H1 (cell line): ENCODE data around the gene FAM13C. TPM values are rescaled to one million over a fixed set of nuclear protein-coding genes. Genes with fewer than 3 reads are reported as not detected.

Experiments
- CTCF ChIA-PET: fragments of 300-600 bp; sonication (Branson Sonifier 250); formaldehyde crosslinking; loops from one replicate; lab custom pipeline; 2021; ENCODE audit not compliant: partially characterized antibody; lab: Charles Lee
- POLR2A ChIA-PET: fragments of 300-600 bp; sonication (Branson Sonifier 250); formaldehyde crosslinking; loops from one replicate; lab custom pipeline; 2021; ENCODE audit warnings: inconsistent platforms; ENCODE audit not compliant: partially characterized antibody; lab: Charles Lee
- DNase-seq, 2 experiments: peaks; one replicate each; pipeline versions ENCODE4 v3.0.0 to v3.0.0-alpha.2; 2010 to 2022; ENCODE audit warnings: low spot score in 2 of 2, low read depth in 1 of 2, mixed read lengths in 1 of 2
- FAIRE-seq: peaks from 2 replicates; lab custom pipeline; 2011; peaks lifted over from hg19 to GRCh38; lab: Jason Lieb, UNC
- H2AFZ ChIP-seq: 2 replicates; pipeline ENCODE4 v1.8.1; 2012; ENCODE audit warnings: low read length, inconsistent platforms
- H2AK5ac ChIP-seq: 2 replicates; pipeline ENCODE4 v1.6.1; 2013; ENCODE audit warnings: low read depth, low read length
- H2BK120ac ChIP-seq: replicated peaks from 2 replicates; pipeline ENCODE3; 2013; ENCODE audit warnings: low read depth, low read length, inconsistent platforms
- H2BK12ac ChIP-seq: 2 replicates; pipeline ENCODE4 v1.6.1; 2013; ENCODE audit warnings: low read depth, low read length
- H2BK15ac ChIP-seq: 2 replicates; pipeline ENCODE4 v1.6.1; 2013; ENCODE audit warnings: low read length
- H2BK20ac ChIP-seq: 2 replicates; pipeline ENCODE4 v1.6.1; 2013; ENCODE audit warnings: low read length
- H2BK5ac ChIP-seq: 2 replicates; pipeline ENCODE4 v1.6.1; 2013; ENCODE audit warnings: low read depth, low read length
- H3K14ac ChIP-seq: 2 replicates; pipeline ENCODE4 v1.6.1; 2013; ENCODE audit warnings: inconsistent platforms; ENCODE audit not compliant: insufficient read length
- H3K18ac ChIP-seq: 2 replicates; pipeline ENCODE4 v1.6.1; 2013; ENCODE audit warnings: low read length; ENCODE audit errors: extremely low read depth
- H3K23ac ChIP-seq: 2 replicates; pipeline ENCODE4 v1.6.1; 2013; ENCODE audit warnings: inconsistent platforms; ENCODE audit not compliant: insufficient read length
- H3K23me2 ChIP-seq: 2 replicates; pipeline ENCODE4 v1.6.1; 2013; ENCODE audit warnings: low read depth, low read length
- H3K27ac ChIP-seq: 2 replicates; pipeline ENCODE4 v1.6.1; 2011; ENCODE audit warnings: low read depth, low read length, inconsistent platforms
- H3K27me3 ChIP-seq, 4 experiments: replicated peaks in 1 of 4; 1 replicate in 1 of 4; 2 replicates in 3 of 4; pipeline versions ENCODE4 v1.6.1 to v1.8.1; 2011 to 2013; ENCODE audit warnings: low read length in 3 of 4, mild to moderate bottlenecking in 3 of 4, inconsistent platforms in 2 of 4, mixed read lengths in 2 of 4, moderate library complexity in 1 of 4; ENCODE audit not compliant: control insufficient read depth in 3 of 4, insufficient read depth in 3 of 4; ENCODE audit errors: extremely low read depth in 1 of 4
- H3K36me3 ChIP-seq, 4 experiments: 2 replicates each; pipeline versions ENCODE4 v1.6.1 to v1.8.1; 2011 to 2013; ENCODE audit warnings: mild to moderate bottlenecking in 4 of 4, low read length in 3 of 4, moderate library complexity in 2 of 4, control low read depth in 1 of 4, inconsistent platforms in 1 of 4; ENCODE audit not compliant: insufficient read depth in 4 of 4, control insufficient read depth in 2 of 4
- H3K4ac ChIP-seq: replicated peaks from 2 replicates; pipeline ENCODE3; 2013; ENCODE audit warnings: low read length, low read depth, mixed read lengths, inconsistent platforms; ENCODE audit not compliant: insufficient read length
- H3K4me1 ChIP-seq, 4 experiments: replicated peaks in 1 of 4; 1 replicate in 1 of 4; 2 replicates in 3 of 4; pipeline versions ENCODE4 v1.6.1 to v1.8.1; 2011 to 2013; ENCODE audit warnings: low read length in 3 of 4, inconsistent platforms in 2 of 4, mixed read lengths in 1 of 4; ENCODE audit not compliant: insufficient read depth in 4 of 4, control insufficient read depth in 3 of 4
- H3K4me2 ChIP-seq, 2 experiments: 2 replicates each; pipeline versions ENCODE4 v1.6.1 to v1.8.1; 2011 to 2013; ENCODE audit warnings: low read depth in 2 of 2, low read length in 2 of 2, control low read depth in 1 of 2, inconsistent platforms in 1 of 2, mild to moderate bottlenecking in 1 of 2; ENCODE audit not compliant: insufficient read depth in 1 of 2
- H3K4me3 ChIP-seq, 4 experiments: fragments of 200-600, 300-600 bp in 1 of 4; sonication (generic), shearing (Covaris generic), sonication (Bioruptor Twin) in 1 of 4; 2 replicates each; pipeline versions ENCODE4 v1.5.1 to v1.8.1; 2011 to 2016; ENCODE audit warnings: low read length in 4 of 4, low read depth in 3 of 4, control low read depth in 2 of 4, inconsistent platforms in 2 of 4, mild to moderate bottlenecking in 2 of 4, mixed read lengths in 1 of 4, moderate library complexity in 1 of 4; ENCODE audit not compliant: insufficient read depth in 2 of 4; ENCODE audit errors: extremely low read depth in 1 of 4
- H3K56ac ChIP-seq: replicated peaks from 2 replicates; pipeline ENCODE3; 2013; ENCODE audit warnings: low read depth, mild to moderate bottlenecking, mixed read lengths, low read length, inconsistent platforms; ENCODE audit not compliant: insufficient read length
- H3K79me1 ChIP-seq: 2 replicates; pipeline ENCODE4 v1.6.1; 2013; ENCODE audit warnings: low read depth, low read length, control low read depth
- H3K79me2 ChIP-seq, 2 experiments: 2 replicates each; pipeline versions ENCODE4 v1.6.1 to v1.8.1; 2012 to 2013; ENCODE audit warnings: low read length in 2 of 2, mild to moderate bottlenecking in 2 of 2, inconsistent platforms in 1 of 2; ENCODE audit not compliant: insufficient read depth in 2 of 2, control insufficient read depth in 1 of 2
- H3K9ac ChIP-seq, 4 experiments: replicated peaks in 1 of 4; 1 replicate in 1 of 4; 2 replicates in 3 of 4; pipeline versions ENCODE4 v1.6.1 to v1.8.1; 2011 to 2013; ENCODE audit warnings: low read depth in 3 of 4, low read length in 3 of 4, control low read depth in 2 of 4, mild to moderate bottlenecking in 2 of 4, moderate library complexity in 2 of 4, inconsistent platforms in 1 of 4; ENCODE audit errors: extremely low read depth in 1 of 4
- H3K9me3 ChIP-seq, 2 experiments: 2 replicates each; pipeline versions ENCODE4 v1.6.1 to v1.8.1; 2012 to 2013; ENCODE audit warnings: mild to moderate bottlenecking in 2 of 2, moderate library complexity in 2 of 2, control low read depth in 1 of 2, inconsistent platforms in 1 of 2, low read depth in 1 of 2, low read length in 1 of 2, mixed read lengths in 1 of 2; ENCODE audit not compliant: insufficient read depth in 2 of 2
- H4K20me1 ChIP-seq, 2 experiments: replicated peaks in 1 of 2; 2 replicates each; pipeline versions ENCODE3 to v1.8.1; 2011 to 2013; ENCODE audit warnings: inconsistent platforms in 2 of 2, low read length in 2 of 2, mild to moderate bottlenecking in 1 of 2; ENCODE audit not compliant: insufficient read depth in 2 of 2, control insufficient read depth in 1 of 2
- H4K5ac ChIP-seq: 2 replicates; pipeline ENCODE4 v1.6.1; 2013; ENCODE audit warnings: low read length, low read depth, mixed read lengths, inconsistent platforms; ENCODE audit not compliant: insufficient read length
- H4K8ac ChIP-seq: 2 replicates; pipeline ENCODE4 v1.8.0; 2013; ENCODE audit warnings: mild to moderate bottlenecking, moderate library complexity, low read length, inconsistent platforms; ENCODE audit not compliant: insufficient read depth; ENCODE audit errors: extremely low read depth
- H4K91ac ChIP-seq: replicated peaks from 2 replicates; pipeline ENCODE3; 2013; ENCODE audit warnings: low read length, mixed read lengths, inconsistent platforms; ENCODE audit not compliant: insufficient read length
- CBX5 ChIP-seq: fragments of 300-800, 300-1000 bp; sonication (generic); IDR thresholded peaks from 2 replicates; pipeline ENCODE4 v1.7.1; 2016; ENCODE audit warnings: antibody characterized with exemption, low read length, low read depth
- CBX8 ChIP-seq: fragments of 300-800, 300-1000 bp; sonication (generic); IDR thresholded peaks from 2 replicates; pipeline ENCODE4 v1.7.1; 2016; ENCODE audit warnings: low read depth, low read length, borderline replicate concordance
- CHD1 ChIP-seq: IDR thresholded peaks from 2 replicates; pipeline ENCODE4 v1.6.1; 2012; ENCODE audit warnings: low read depth, low read length, improper control_type of control experiment
- CREB1 ChIP-seq: IDR thresholded peaks from 2 replicates; pipeline ENCODE4 v1.6.1; 2012; ENCODE audit warnings: inconsistent platforms
- HDAC6 ChIP-seq: IDR thresholded peaks from one replicate; pipeline ENCODE4 v1.7.1; 2012; ENCODE audit warnings: low read depth, mild to moderate bottlenecking, inconsistent platforms, low read length, moderate library complexity
- KDM4A ChIP-seq: IDR thresholded peaks from one replicate; pipeline ENCODE4 v1.7.1; 2012; ENCODE audit warnings: low read depth, mild to moderate bottlenecking, moderate library complexity, low read length, inconsistent platforms; ENCODE audit not compliant: severe bottlenecking
- NANOG ChIP-seq: IDR thresholded peaks from 2 replicates; pipeline ENCODE4 v1.6.1; 2011; ENCODE audit warnings: low read length, low read depth, mild to moderate bottlenecking, inconsistent platforms; ENCODE audit not compliant: insufficient read depth, poor library complexity, severe bottlenecking
- POLR2AphosphoS5 ChIP-seq: IDR thresholded peaks from 2 replicates; pipeline ENCODE4 v1.6.1; 2011; ENCODE audit warnings: low read depth, low read length
- RNF2 ChIP-seq: fragments of 200-900, 300-1000 bp; sonication (generic); IDR thresholded peaks from 2 replicates; pipeline ENCODE4 v1.7.1; 2016; ENCODE audit warnings: borderline replicate concordance, low read depth, mild to moderate bottlenecking, antibody characterized with exemption, low read length; ENCODE audit not compliant: poor library complexity, severe bottlenecking; ENCODE audit errors: missing control alignments
- WGBS, 2 experiments: shearing (Covaris generic) in 1 of 2; methylation state at CpG; one replicate each; pipeline versions ENCODE4 v1.1.6 to v1.1.7; 2013 to 2015; ENCODE audit warnings: low lambda C conversion rate in 2 of 2, mixed read lengths in 2 of 2, inconsistent platforms in 1 of 2, low coverage in 1 of 2, missing lambda C conversion rate in 1 of 2; ENCODE audit not compliant: insufficient replicate concordance in 2 of 2, insufficient coverage in 1 of 2, insufficient read length in 1 of 2; ENCODE audit errors: extremely low coverage in 1 of 2, missing lambda C conversion rate in 1 of 2; 5-methylcytosine and 5-hydroxymethylcytosine counted together
- polyA plus RNA-seq, 7 experiments: library from polyadenylated mRNA; depleted of rRNA in 3 of 7; stranded (reverse) in 5 of 7; unstranded in 2 of 7; fragments of >200 nt in 5 of 7; fragments of 200-250 nt in 2 of 7; gene quantifications; 1 replicate in 5 of 7; 2 replicates in 1 of 7; 4 replicates in 1 of 7; pipeline versions ENCODE4 v1.2.1 to v1.2.3, GENCODE V29; 2011 to 2013; ENCODE audit warnings: missing spikeins in 2 of 7, mixed read lengths in 2 of 7
- total RNA-seq: library from RNA; stranded (reverse); fragmentation: NEBNext Ultra II Directional; extraction: Animal tissue kit (Norgen Biotek cat#: 25700); gene quantifications from 2 replicates; pipeline ENCODE4 v1.2.1, GENCODE V29; 2021
- TF ChIP-seq, protein P1 (sequence below): IDR thresholded peaks from 2 replicates; pipeline ENCODE4 v1.6.1; 2012; ENCODE audit warnings: inconsistent platforms

The FAM13C gene
- total and polyA plus RNA-seq, 2 of the 8 experiments (the other 6 are each of a cell fraction or from before 2014, with no cell fraction given): 0.56 to 0.62 TPM

DNA sequence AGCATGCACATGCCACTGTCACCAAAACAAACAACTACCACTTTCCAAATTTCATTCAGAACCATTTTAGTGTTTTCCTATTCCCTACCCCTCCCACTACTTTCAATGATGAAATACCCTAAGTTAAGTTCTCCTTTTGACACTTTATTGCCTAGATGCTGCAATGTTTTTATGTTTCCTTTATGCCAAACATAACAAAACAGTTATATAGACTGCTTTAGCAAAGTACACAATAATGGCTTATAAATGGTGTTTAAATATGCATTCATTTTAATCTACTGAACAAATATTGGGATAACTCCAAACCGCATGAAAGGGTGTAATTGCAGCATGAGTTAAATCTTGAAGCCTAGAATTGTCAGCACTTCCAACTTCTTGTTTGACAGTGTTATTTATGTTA, 116.7 kb downstream of the FAM13C start:
- CTCF ChIA-PET: no interaction called here
- H2AK5ac ChIP-seq: no peak overlapping the region
- H4K20me1 ChIP-seq: no peaks in the 10 kb centered on the region
- 89% methylated on average over 1 of the region's 1 CpG; no CpG with 5 or more reads in 1 of the 2 experiments for WGBS, 2 experiments
- no peak overlapping the region for H2BK15ac ChIP-seq
- H3K36me3 ChIP-seq: no peaks in the 10 kb centered on the region
- H3K14ac ChIP-seq: no peak overlapping the region
- H4K91ac ChIP-seq: no peak overlapping the region
- H2BK5ac ChIP-seq: no peak overlapping the region
- H3K4me1 ChIP-seq: no peaks in the 10 kb centered on the region
- no peak overlapping the region for H3K4me3 ChIP-seq
- no peak overlapping the region for H2AFZ ChIP-seq
- no peak overlapping the region for H2BK120ac ChIP-seq
- no peak overlapping the region for H2BK20ac ChIP-seq
- no peak overlapping the region for H3K56ac ChIP-seq
- H2BK12ac ChIP-seq: no peak overlapping the region
- no peak overlapping the region for H3K4me2 ChIP-seq
- H4K8ac ChIP-seq: no peak overlapping the region
- no peak overlapping the region for H4K5ac ChIP-seq
- H3K23me2 ChIP-seq: no peaks in the 10 kb centered on the region
- H3K4ac ChIP-seq: no peak overlapping the region
- FAIRE-seq: no peak
- no peaks in the 10 kb centered on the region for H3K79me2 ChIP-seq
- H3K9ac ChIP-seq: no peak overlapping the region
- no peaks in the 10 kb centered on the region for H3K9me3 ChIP-seq
- no peaks in the 10 kb centered on the region for H3K27me3 ChIP-seq
- no peak overlapping the region for H3K23ac ChIP-seq
- no peak overlapping the region for H3K18ac ChIP-seq
- no peaks in the 10 kb centered on the region for H3K79me1 ChIP-seq
- POLR2A ChIA-PET: no interaction called here
- TF ChIP-seq RNF2: no peak
- TF ChIP-seq CBX5: no peak
- TF ChIP-seq HDAC6: no peak
- no peak for TF ChIP-seq CREB1
- no peak for TF ChIP-seq KDM4A
- no peak for TF ChIP-seq POLR2AphosphoS5
- TF ChIP-seq CBX8: no peak
- TF ChIP-seq CHD1: no peak
- no peak for TF ChIP-seq NANOG
- TF ChIP-seq, protein P1, sequence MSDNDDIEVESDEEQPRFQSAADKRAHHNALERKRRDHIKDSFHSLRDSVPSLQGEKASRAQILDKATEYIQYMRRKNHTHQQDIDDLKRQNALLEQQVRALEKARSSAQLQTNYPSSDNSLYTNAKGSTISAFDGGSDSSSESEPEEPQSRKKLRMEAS: no peak
- no peak overlapping the region for H3K27ac ChIP-seq
- no peak for DNase-seq
